DOHH2 (cell line): ENCODE measurements around the gene HIF3A.

Source experiments
- H3F3A ChIP-seq: fragments of 200-600 bp; sonication (generic), shearing (Covaris generic); 2 replicates; pipeline ENCODE4 v1.6.0; 2016; ENCODE audit warnings: antibody characterized with exemption, mild to moderate bottlenecking; ENCODE audit not compliant: control insufficient read depth, insufficient read depth
- H3K27ac ChIP-seq: fragments of 200-600 bp; sonication (generic); 2 replicates; pipeline ENCODE4 v1.5.1; 2014; ENCODE audit warnings: low read depth, mild to moderate bottlenecking, low read length, moderate library complexity
- H3K27me3 ChIP-seq: fragments of 200-600 bp; sonication (generic); 2 replicates; pipeline ENCODE4 v1.6.1; 2014; ENCODE audit warnings: mild to moderate bottlenecking, low read length, mixed read lengths; ENCODE audit not compliant: control insufficient read depth
- H3K36me3 ChIP-seq: fragments of 200-600 bp; sonication (generic); 2 replicates; pipeline ENCODE4 v1.6.1; 2014; ENCODE audit warnings: mild to moderate bottlenecking, low read length, moderate library complexity, mixed read lengths; ENCODE audit not compliant: control insufficient read depth
- H3K4me1 ChIP-seq: fragments of 200-600 bp; sonication (generic); 2 replicates; pipeline ENCODE4 v1.6.1; 2014; ENCODE audit warnings: mild to moderate bottlenecking, low read length, mixed read lengths; ENCODE audit not compliant: control insufficient read depth
- H3K4me2 ChIP-seq: fragments of 200-600 bp; sonication (generic); 2 replicates; pipeline ENCODE4 v1.6.0; 2014; ENCODE audit warnings: mild to moderate bottlenecking, low read length, moderate library complexity
- H3K4me3 ChIP-seq: fragments of 200-600 bp; sonication (generic); 2 replicates; pipeline ENCODE4 v1.5.1; 2014; ENCODE audit warnings: mild to moderate bottlenecking, low read length, mixed read lengths
- H3K79me2 ChIP-seq: fragments of 200-600 bp; sonication (generic); 2 replicates; pipeline ENCODE4 v1.6.1; 2014; ENCODE audit warnings: mild to moderate bottlenecking, low read length, mixed read lengths; ENCODE audit not compliant: control insufficient read depth
- H3K9me2 ChIP-seq: fragments of 200-600 bp; sonication (generic); replicated peaks from 2 replicates; pipeline ENCODE4 v1.6.1; 2014; ENCODE audit warnings: mild to moderate bottlenecking, low read length, mixed read lengths; ENCODE audit not compliant: control insufficient read depth
- H3K9me3 ChIP-seq: fragments of 200-600 bp; sonication (generic); 2 replicates; pipeline ENCODE4 v1.6.1; 2014; ENCODE audit warnings: antibody characterized with exemption, low read length, mixed read lengths; ENCODE audit not compliant: control insufficient read depth, insufficient read depth
- H4K20me1 ChIP-seq: fragments of 200-600 bp; sonication (generic); 2 replicates; pipeline ENCODE4 v1.6.0; 2014; ENCODE audit warnings: low read depth, mild to moderate bottlenecking, antibody characterized with exemption, low read length, moderate library complexity; ENCODE audit not compliant: control insufficient read depth, insufficient read depth
- EZH2phosphoT487 ChIP-seq: fragments of 200-600 bp; sonication (generic); IDR thresholded peaks from 2 replicates; pipeline ENCODE4 v1.6.1; 2017; ENCODE audit warnings: borderline replicate concordance, mild to moderate bottlenecking, antibody characterized with exemption, low read length, moderate library complexity, mixed read lengths
- TF ChIP-seq, protein P1 (sequence below): fragments of 200-600 bp; sonication (generic); IDR thresholded peaks from one replicate; pipeline ENCODE4 v1.5.1; 2014; ENCODE audit warnings: antibody characterized with exemption, mild to moderate bottlenecking, low read depth, low read length; ENCODE audit not compliant: poor library complexity, severe bottlenecking

HIF3A gene

GRCh38 chr19:46386996-46387712 lies 90.3 kb downstream of the HIF3A start:
- no peak overlapping the region for H3K4me3 ChIP-seq
- no peak overlapping the region for H3K4me2 ChIP-seq

DNA sequence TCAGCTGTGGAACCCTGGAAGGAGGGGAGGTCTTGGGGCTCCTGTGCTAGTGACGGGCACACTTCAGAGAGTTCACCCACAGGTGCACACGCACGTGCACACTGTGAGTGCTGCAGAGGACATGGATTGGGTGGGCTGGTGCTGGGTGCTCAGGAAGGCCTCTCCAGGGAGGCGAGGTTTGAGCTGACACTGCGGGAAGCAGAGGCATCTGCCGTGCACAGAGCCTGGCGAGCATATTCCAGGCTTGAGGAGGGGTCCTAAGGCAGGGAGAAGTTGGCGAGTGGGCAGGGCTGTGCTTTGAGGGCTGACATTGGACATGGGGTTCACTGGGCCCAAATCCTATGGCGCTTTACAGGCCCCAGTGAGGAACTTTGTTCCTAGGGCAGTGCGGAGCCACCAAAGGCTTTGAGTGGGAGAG lies 90.9 kb downstream of the HIF3A start:
- peaks cover 6% of the 10 kb centered on the region; the same call in 1 of the 2 replicates for H3F3A ChIP-seq
- no peaks in the 10 kb centered on the region for H3K9me3 ChIP-seq
- no peaks in the 10 kb centered on the region for H3K4me1 ChIP-seq
- H3K4me3 ChIP-seq = no peak overlapping the region
- no peaks in the 10 kb centered on the region for H3K79me2 ChIP-seq
- H4K20me1 ChIP-seq = no peaks in the 10 kb centered on the region
- no peaks in the 10 kb centered on the region for H3K9me2 ChIP-seq
- no peaks in the 10 kb centered on the region for H3K27me3 ChIP-seq
- TF ChIP-seq, protein P1, sequence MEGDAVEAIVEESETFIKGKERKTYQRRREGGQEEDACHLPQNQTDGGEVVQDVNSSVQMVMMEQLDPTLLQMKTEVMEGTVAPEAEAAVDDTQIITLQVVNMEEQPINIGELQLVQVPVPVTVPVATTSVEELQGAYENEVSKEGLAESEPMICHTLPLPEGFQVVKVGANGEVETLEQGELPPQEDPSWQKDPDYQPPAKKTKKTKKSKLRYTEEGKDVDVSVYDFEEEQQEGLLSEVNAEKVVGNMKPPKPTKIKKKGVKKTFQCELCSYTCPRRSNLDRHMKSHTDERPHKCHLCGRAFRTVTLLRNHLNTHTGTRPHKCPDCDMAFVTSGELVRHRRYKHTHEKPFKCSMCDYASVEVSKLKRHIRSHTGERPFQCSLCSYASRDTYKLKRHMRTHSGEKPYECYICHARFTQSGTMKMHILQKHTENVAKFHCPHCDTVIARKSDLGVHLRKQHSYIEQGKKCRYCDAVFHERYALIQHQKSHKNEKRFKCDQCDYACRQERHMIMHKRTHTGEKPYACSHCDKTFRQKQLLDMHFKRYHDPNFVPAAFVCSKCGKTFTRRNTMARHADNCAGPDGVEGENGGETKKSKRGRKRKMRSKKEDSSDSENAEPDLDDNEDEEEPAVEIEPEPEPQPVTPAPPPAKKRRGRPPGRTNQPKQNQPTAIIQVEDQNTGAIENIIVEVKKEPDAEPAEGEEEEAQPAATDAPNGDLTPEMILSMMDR = no peak
- TF ChIP-seq EZH2phosphoT487 = no peak
- no peak overlapping the region for H3K4me2 ChIP-seq
- H3K27ac ChIP-seq = no peak overlapping the region
- peaks cover 81% of the 10 kb centered on the region for H3K36me3 ChIP-seq

More at GRCh38 chr19:46386996-46387712, 90.3 kb downstream of the HIF3A start:
- Histone ChIP-seq H3K36me3 (peaks cover 83% of the 10 kb centered on the region), H3K4me1 (no peaks in the 10 kb centered on the region), H4K20me1 (no peaks in the 10 kb centered on the region), H3F3A (peaks cover under 1% of the 10 kb centered on the region; the same call in 1 of the 2 replicates), H3K27ac (no peak overlapping the region), H3K9me3 (no peaks in the 10 kb centered on the region), H3K79me2 (peaks cover under 1% of the 10 kb centered on the region; the same call in 1 of the 2 replicates), H3K9me2 (no peaks in the 10 kb centered on the region), H3K27me3 (no peaks in the 10 kb centered on the region)
- no peak for TF ChIP-seq EZH2phosphoT487
- TF ChIP-seq, protein P1 = no peak

DNA sequence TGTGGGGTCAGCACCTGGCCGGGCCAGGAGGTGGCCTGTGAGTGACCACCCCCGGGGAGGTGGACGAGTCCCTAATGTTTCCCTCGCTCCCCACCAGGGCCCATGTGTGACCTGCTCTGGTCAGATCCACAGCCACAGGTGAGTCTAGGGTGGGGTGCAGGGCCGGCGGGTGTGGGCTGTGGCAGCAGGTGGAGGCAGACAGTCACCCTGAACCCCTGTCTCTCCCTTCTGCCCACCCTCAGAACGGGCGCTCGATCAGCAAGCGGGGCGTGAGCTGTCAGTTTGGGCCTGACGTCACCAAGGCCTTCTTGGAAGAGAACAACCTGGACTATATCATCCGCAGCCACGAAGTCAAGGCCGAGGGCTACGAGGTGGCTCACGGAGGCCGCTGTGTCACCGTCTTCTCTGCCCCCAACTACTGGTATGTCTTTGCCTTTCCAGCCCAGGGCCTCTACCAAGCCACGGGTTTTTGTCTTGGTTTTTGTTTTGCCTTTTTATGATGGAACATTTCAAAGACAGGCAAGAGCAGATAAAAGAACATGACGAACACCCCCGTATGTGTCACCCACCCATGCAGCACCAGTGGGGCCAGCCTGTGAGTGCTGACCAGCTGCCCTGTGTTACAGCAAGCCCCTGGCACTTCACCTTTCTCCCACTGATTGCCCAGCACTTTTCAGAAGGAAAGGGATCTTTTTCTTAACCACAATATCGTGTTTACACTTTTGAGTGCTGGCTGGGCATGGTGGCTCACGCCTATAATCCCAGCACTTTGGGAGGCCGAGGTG lies 91.7 kb downstream of the HIF3A start:
- H3K4me2 ChIP-seq = no peak overlapping the region
- H3K4me1 ChIP-seq = no peaks in the 10 kb centered on the region
- H3K4me3 ChIP-seq = no peak overlapping the region
- peaks cover 8% of the 10 kb centered on the region; the same call in 1 of the 2 replicates for H3F3A ChIP-seq
- no peaks in the 10 kb centered on the region for H4K20me1 ChIP-seq
- H3K9me2 ChIP-seq = no peaks in the 10 kb centered on the region
- no peaks in the 10 kb centered on the region for H3K9me3 ChIP-seq
- H3K27ac ChIP-seq = no peak overlapping the region
- TF ChIP-seq EZH2phosphoT487 = no peak
- TF ChIP-seq, protein P1 = no peak
- no peaks in the 10 kb centered on the region for H3K79me2 ChIP-seq
- peaks cover 75% of the 10 kb centered on the region for H3K36me3 ChIP-seq
- no peaks in the 10 kb centered on the region for H3K27me3 ChIP-seq
